Cardiac fibroblast (primary cell): ENCODE data around the gene LMO2.
"Not testable (repeated sequence)": the region's sequence is repeated elsewhere in the genome, so short reads cannot be mapped to it uniquely, and the experiment has no call there.

Source experiments
- DNase-seq, 2 donors: peaks; one replicate each; pipeline versions ENCODE4 v3.0.0 to v3.0.0-alpha.2; 2010; ENCODE audit warnings: low read depth in 2 of 2
- H3K4me3 ChIP-seq, 2 donors: replicated peaks in 1 of 2; 1 replicate in 1 of 2; 2 replicates in 1 of 2; pipeline ENCODE4 v1.5.1; 2011; ENCODE audit warnings: low read depth in 2 of 2, low read length in 2 of 2, mild to moderate bottlenecking in 2 of 2, moderate library complexity in 1 of 2
- TF ChIP-seq, protein P1 (sequence below): IDR thresholded peaks from one replicate; pipeline ENCODE4 v1.5.1; 2011; ENCODE audit warnings: low read depth, mild to moderate bottlenecking, low read length, inconsistent platforms

Gene LMO2

DNA sequence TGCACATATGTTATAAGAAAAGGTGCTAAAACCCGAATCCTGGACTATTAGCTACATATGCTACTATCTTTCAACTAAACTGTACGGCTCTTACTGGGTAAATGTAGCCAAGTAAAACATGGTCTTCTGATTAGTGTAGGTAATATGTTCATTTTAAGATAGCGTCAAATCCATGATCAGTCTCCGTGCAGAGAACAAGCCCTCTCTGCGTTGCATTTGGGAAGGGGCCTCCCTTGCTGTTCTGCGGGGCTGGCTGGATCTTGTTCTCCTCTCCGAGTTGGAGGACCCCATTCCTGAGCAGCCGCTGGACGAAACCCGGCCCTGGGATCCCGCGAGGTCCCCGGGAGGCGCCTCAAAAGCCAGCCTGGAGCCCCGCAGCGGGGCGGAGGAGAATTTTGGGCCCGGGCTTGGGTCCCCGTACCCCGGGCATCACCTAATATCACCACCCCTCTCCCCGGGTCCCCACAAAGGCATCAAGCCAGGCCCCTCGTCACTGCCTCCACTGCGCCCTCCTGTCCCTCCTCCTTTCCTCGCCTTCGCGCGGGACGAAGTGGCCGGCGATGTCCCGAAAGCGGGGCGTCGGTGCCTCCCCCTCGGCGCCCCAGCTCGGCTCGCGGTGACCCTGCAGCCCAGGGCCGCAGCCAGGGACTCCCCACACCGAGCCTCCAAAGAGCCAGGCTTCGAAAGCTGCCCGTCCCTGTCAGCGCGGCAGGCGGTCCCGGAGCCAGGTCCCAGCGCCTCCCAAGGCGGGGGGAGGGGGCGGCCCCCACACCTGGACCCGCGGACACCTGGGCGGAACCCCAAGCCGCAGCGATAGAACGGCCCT, 63.1 kb downstream of the LMO2 start:
- peak overlapping the region; percentile 43 to 56 for H3K4me3 ChIP-seq
- TF ChIP-seq, protein P1, sequence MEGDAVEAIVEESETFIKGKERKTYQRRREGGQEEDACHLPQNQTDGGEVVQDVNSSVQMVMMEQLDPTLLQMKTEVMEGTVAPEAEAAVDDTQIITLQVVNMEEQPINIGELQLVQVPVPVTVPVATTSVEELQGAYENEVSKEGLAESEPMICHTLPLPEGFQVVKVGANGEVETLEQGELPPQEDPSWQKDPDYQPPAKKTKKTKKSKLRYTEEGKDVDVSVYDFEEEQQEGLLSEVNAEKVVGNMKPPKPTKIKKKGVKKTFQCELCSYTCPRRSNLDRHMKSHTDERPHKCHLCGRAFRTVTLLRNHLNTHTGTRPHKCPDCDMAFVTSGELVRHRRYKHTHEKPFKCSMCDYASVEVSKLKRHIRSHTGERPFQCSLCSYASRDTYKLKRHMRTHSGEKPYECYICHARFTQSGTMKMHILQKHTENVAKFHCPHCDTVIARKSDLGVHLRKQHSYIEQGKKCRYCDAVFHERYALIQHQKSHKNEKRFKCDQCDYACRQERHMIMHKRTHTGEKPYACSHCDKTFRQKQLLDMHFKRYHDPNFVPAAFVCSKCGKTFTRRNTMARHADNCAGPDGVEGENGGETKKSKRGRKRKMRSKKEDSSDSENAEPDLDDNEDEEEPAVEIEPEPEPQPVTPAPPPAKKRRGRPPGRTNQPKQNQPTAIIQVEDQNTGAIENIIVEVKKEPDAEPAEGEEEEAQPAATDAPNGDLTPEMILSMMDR: no peak

DNA sequence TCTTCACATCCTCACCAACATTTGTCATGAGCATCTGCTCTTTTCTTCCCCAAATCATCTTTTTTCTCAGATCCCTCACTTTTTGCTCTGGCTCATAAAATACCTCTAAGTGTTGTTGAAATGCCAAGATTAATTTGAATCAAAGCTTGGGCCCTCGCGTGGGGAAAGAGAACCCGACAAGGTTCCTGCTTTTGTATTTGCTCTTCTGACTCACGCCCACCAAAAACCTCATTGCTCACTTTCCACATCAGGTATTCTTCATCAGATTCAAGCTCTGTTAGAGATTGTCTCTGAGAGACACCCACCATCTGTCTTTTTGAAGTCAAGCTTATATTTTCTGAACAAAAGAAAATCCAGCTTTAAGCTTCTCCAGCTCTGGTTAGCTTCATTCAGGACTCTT, 64.7 kb downstream of the LMO2 start:
- TF ChIP-seq, protein P1: no peak
- DNase-seq: no peak
- no peak overlapping the region for H3K4me3 ChIP-seq

More for the DNA sequence above, 63.1 kb downstream of the LMO2 start:
- DNase-seq: no peak

DNA sequence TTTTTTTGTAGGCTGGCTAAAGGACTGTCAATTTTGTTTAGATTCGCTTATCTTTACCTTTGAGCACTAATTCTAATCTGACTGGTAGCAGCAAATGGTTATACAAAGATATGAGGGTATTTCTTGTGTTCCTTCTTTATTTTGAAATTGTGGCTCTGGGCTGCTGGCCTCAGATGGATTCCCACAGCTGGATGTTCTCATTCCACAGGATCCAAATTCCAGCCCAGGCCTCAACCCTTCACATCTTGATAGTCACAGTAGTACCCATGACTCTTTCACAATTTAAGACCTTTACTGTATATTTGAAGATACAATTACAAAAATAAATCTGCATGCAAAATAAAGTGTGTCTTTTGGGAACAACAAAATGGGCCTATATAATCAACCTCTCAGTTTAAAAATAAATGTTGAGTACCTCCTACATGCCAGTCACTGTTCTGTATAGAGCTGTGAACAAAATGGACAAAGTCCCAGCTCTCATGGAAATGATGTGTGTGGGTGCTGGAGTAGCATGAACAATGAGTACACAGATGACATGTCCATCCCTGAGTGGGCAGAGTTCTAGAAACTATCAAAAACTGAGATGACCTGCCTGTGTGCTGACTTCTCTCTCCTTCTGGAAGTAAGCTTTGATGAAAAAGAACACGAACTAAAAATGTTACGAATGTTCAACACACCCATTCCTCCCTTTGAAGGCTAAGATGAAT, 65.9 kb downstream of the LMO2 start:
- TF ChIP-seq, protein P1: no peak
- H3K4me3 ChIP-seq: no peak overlapping the region
- peak in 1 of 2 donors; percentile 13 for DNase-seq

DNA sequence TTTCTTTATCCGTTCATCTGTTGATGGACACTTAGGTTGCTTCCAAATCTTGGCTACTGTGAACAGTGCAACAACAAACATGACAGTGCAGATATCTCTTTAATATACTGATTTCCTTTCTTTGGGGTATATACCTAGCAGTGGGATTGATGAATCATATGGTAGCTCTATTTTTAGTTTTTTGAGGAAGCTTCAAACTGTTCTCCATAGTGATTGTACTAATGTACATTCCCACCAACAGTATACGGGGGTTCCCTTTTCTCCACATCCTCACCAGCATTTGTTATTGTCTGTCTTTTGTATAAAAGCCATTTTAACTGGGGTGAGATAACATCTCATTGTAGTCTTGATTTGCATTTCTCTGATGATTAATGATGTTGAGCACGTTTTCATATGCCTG, 68.9 kb downstream of the LMO2 start:
- DNase-seq, H3K4me3 ChIP-seq: not testable (repeated sequence)

DNA sequence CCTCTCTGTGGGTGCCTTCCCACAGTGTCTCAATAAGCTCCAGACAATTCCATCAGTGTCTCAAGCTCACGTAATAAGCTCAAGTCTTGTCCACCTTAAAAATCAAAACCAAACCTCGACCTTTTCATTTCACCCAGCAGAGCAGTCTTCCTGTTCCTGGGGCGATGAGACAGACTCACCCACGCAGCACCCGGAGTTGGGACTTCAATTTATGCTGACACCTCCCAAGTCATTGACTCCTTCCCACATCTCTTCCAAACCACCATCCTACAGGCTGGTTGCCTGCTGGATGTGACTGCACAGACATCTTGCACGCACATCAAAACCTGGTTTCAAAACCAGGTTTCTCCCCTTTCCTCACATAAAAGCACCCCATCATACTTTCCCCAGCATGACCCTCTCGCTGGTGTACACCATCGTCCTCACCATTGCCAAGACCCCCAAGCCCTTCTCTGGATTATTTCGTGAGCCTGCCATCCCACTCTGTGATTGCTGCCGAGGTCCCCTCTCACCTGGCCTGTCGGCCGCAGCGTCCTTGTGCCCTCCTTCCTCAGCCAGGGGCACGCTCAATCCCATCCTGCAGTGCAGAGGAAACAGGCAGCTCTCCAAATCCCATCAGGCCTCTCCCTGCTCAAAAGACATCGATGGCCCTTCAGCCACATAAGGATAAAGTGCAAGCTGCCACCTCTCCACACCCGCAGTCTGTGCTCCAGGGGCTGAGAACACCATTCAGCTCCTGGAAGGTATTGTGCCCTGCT, 72.4 kb downstream of the LMO2 start:
- DNase-seq: no peak
- H3K4me3 ChIP-seq: no peak overlapping the region
- TF ChIP-seq, protein P1: no peak
